Neural progenitor cell (in vitro differentiated cells): ENCODE data around the gene DDX51. TPM values are rescaled to one million over a fixed set of nuclear protein-coding genes. Genes with fewer than 3 reads are reported as not detected.

Experiments
- DNase-seq: peaks from one replicate; pipeline ENCODE4 v3.0.0-alpha.2; 2016; ENCODE audit warnings: low spot score
- H2AFZ ChIP-seq: fragments of 200-600 bp; sonication (generic); replicated peaks from 2 replicates; pipeline ENCODE4 v1.6.1; 2016; ENCODE audit warnings: antibody characterized with exemption
- H3F3A ChIP-seq: fragments of 200-600 bp; sonication (generic); 2 replicates; pipeline ENCODE4 v1.6.1; 2016; ENCODE audit warnings: antibody characterized with exemption, low read depth
- H3K27ac ChIP-seq: fragments of 200-600 bp; sonication (generic); 2 replicates; pipeline ENCODE4 v1.5.1; 2016; ENCODE audit warnings: mild to moderate bottlenecking
- H3K27me3 ChIP-seq: fragments of 200-600 bp; sonication (generic); 2 replicates; pipeline ENCODE4 v1.6.1; 2016; ENCODE audit warnings: mild to moderate bottlenecking, moderate library complexity
- H3K36me3 ChIP-seq: fragments of 200-600 bp; sonication (generic); 2 replicates; pipeline ENCODE4 v1.5.1; 2016
- H3K4me1 ChIP-seq: fragments of 200-600 bp; sonication (generic); 2 replicates; pipeline ENCODE4 v1.6.1; 2016; ENCODE audit warnings: mixed run types
- H3K4me2 ChIP-seq: fragments of 200-600 bp; sonication (generic); 2 replicates; pipeline ENCODE4 v1.6.1; 2016
- H3K4me3 ChIP-seq: fragments of 200-600 bp; sonication (generic); 2 replicates; pipeline ENCODE4 v1.5.1; 2016
- H3K79me2 ChIP-seq: fragments of 200-600 bp; sonication (generic); 2 replicates; pipeline ENCODE4 v1.6.1; 2016; ENCODE audit warnings: low read depth
- H3K9ac ChIP-seq: fragments of 200-600 bp; sonication (generic); 2 replicates; pipeline ENCODE4 v1.6.1; 2016
- H3K9me3 ChIP-seq: fragments of 200-600 bp; sonication (generic); 2 replicates; pipeline ENCODE4 v1.5.1; 2016; ENCODE audit warnings: low read depth
- H4K20me1 ChIP-seq: fragments of 200-600 bp; sonication (generic); 2 replicates; pipeline ENCODE4 v1.6.1; 2016; ENCODE audit warnings: low read depth
- H3K27ac Mint-ChIP-seq: 3 replicates; pipeline ENCODE4 v1.8.0; 2021; ENCODE audit warnings: mixed read lengths
- H3K27me3 Mint-ChIP-seq: 2 replicates; pipeline ENCODE4 v1.8.0; 2022; ENCODE audit warnings: low read depth, mild to moderate bottlenecking, inconsistent platforms, moderate library complexity, mixed read lengths; ENCODE audit not compliant: insufficient read depth
- H3K36me3 Mint-ChIP-seq: 3 replicates; pipeline ENCODE4 v1.8.0; 2021; ENCODE audit warnings: mixed read lengths
- H3K4me1 Mint-ChIP-seq: 3 replicates; pipeline ENCODE4 v1.8.0; 2021; ENCODE audit warnings: mixed read lengths
- H3K4me3 Mint-ChIP-seq: 3 replicates; pipeline ENCODE4 v1.8.0; 2021; ENCODE audit warnings: mild to moderate bottlenecking, moderate library complexity, mixed read lengths
- H3K9me3 Mint-ChIP-seq: 3 replicates; pipeline ENCODE4 v1.8.0; 2020; ENCODE audit warnings: mixed read lengths
- CTCF ChIP-seq: fragments of 200-600 bp; sonication (generic); IDR thresholded peaks from 2 replicates; pipeline ENCODE4 v1.5.1; 2017; ENCODE audit warnings: antibody characterized with exemption, mild to moderate bottlenecking
- EZH2 ChIP-seq: fragments of 200-600 bp; sonication (generic); IDR thresholded peaks from 2 replicates; pipeline ENCODE4 v1.6.1; 2017; ENCODE audit warnings: antibody characterized with exemption, mild to moderate bottlenecking, moderate library complexity
- EZH2phosphoT487 ChIP-seq: fragments of 200-600 bp; sonication (generic); IDR thresholded peaks from 2 replicates; pipeline ENCODE4 v1.6.1; 2017; ENCODE audit warnings: antibody characterized with exemption
- total RNA-seq: library from RNA; depleted of rRNA; stranded (reverse); fragments of >200 nt; gene quantifications from 2 replicates; pipeline ENCODE4 v1.2.3, GENCODE V29; 2015; ENCODE audit warnings: low replicate concordance

DDX51 gene
- total RNA-seq, 1 donor from 2014 or later, result 8.5 TPM

DNA sequence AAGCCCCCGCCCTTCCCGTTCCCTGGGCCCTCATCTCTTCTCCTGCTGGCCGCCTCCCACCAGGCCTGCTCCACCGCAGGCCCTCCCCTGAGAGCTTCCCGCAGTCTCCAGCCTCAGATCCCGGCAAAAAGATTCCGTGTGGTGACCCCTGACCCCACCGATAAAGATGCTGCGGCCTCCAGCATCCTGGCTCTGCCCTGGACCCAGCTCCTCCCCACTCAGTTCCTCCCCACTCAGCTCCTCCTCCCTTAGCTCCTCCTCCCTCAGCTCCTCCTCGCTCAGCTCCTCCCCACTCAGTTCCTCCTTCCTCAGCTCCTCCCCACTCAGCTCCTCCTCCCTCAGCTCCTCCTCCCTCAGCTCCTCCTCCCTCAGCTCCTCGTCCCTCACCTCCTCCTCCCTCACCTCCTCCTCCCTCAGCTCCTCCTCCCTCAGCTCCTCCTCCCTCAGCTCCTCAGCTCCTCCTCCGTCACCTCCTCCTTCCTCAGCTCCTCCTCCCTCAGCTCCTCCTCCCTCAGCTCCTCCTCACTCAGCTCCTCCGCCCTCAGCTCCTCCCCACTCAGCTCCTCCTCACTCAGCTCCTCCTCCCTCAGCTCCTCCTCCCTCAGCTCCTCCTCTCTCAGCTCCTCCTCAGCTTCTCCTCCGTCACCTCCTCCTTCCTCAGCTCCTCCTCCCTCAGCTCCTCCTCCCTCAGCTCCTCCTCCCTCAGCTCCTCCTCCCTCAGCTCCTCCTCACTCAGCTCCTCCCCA lies 17.1 kb upstream of the DDX51 start:
- peaks cover 1% of the 10 kb centered on the region for H3K9me3 Mint-ChIP-seq
- H3K4me1 ChIP-seq, result no peaks in the 10 kb centered on the region
- peaks cover 31% of the 10 kb centered on the region for H3K27me3 ChIP-seq
- no peak overlapping the region for H3K27ac ChIP-seq
- no peak for TF ChIP-seq EZH2phosphoT487
- TF ChIP-seq EZH2, result no peak
- TF ChIP-seq CTCF, result no peak
- H3K9me3 ChIP-seq, result no peaks in the 10 kb centered on the region
- H3K9ac ChIP-seq, result no peak overlapping the region
- peaks cover 27% of the 10 kb centered on the region for H3F3A ChIP-seq
- H3K4me2 ChIP-seq, result no peak overlapping the region
- no peaks in the 10 kb centered on the region for H3K4me1 Mint-ChIP-seq
- no peaks in the 10 kb centered on the region for H3K36me3 Mint-ChIP-seq
- H3K27ac Mint-ChIP-seq, result no peak overlapping the region
- H4K20me1 ChIP-seq, result peaks cover 4% of the 10 kb centered on the region
- no peaks in the 10 kb centered on the region for H3K79me2 ChIP-seq
- no peak overlapping the region for H3K4me3 Mint-ChIP-seq
- DNase-seq, result no peak
- no peaks in the 10 kb centered on the region for H3K36me3 ChIP-seq
- no peak overlapping the region for H2AFZ ChIP-seq
- H3K4me3 ChIP-seq, result no peak overlapping the region
- H3K27me3 Mint-ChIP-seq, result peaks cover 10% of the 10 kb centered on the region

- TF ChIP-seq EZH2phosphoT487, result no peak
- TF ChIP-seq CTCF, result no peak
- TF ChIP-seq EZH2, result no peak
- Mint-ChIP-seq H3K4me1 (no peaks in the 10 kb centered on the region), H3K27me3 (peaks cover 8% of the 10 kb centered on the region), H3K36me3 (no peaks in the 10 kb centered on the region), H3K9me3 (peaks cover 1% of the 10 kb centered on the region), H3K4me3 (no peak overlapping the region), H3K27ac (no peak overlapping the region)
- Histone ChIP-seq H3K4me1 (no peaks in the 10 kb centered on the region), H3K36me3 (no peaks in the 10 kb centered on the region), H3F3A (peaks cover 29% of the 10 kb centered on the region), H3K79me2 (no peaks in the 10 kb centered on the region), H3K4me2 (no peak overlapping the region), H2AFZ (no peak overlapping the region), H3K4me3 (no peak overlapping the region), H3K27ac (no peak overlapping the region), H3K27me3 (peaks cover 31% of the 10 kb centered on the region), H4K20me1 (peaks cover 4% of the 10 kb centered on the region), H3K9ac (no peak overlapping the region), H3K9me3 (no peaks in the 10 kb centered on the region)
- no peak for DNase-seq
These were observed 16.5 kb upstream of the DDX51 start for GRCh38 chr12:132160601-132161035.

DNA sequence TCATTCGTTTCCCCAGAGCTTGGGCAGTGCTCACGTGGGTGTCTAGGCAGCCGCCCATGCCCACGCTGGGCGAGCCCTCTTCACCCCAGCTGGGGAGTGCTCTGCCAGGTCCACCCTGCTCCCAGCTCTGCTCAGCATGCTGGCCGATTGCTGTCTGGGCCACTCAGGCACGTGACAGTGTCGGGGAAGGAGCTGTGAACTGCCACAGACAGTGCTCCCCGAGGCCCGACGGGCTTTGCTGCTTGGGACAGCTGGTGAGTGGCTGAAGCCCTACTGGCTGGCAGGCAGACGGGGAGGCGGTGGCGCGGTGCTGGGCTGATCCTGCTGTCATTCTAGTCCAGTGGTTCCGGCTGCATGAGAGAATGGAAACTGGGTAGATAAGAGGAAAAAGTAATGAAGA lies 15.9 kb upstream of the DDX51 start:
- H3K27ac ChIP-seq, result no peak overlapping the region
- H3K4me1 ChIP-seq, result no peaks in the 10 kb centered on the region
- H3K36me3 Mint-ChIP-seq, result no peaks in the 10 kb centered on the region
- H4K20me1 ChIP-seq, result peaks cover 4% of the 10 kb centered on the region
- peaks cover 1% of the 10 kb centered on the region for H3K9me3 Mint-ChIP-seq
- H3K27ac Mint-ChIP-seq, result no peak overlapping the region
- peaks cover 8% of the 10 kb centered on the region for H3K27me3 Mint-ChIP-seq
- no peak overlapping the region for H3K4me3 Mint-ChIP-seq
- no peaks in the 10 kb centered on the region for H3K79me2 ChIP-seq
- no peaks in the 10 kb centered on the region for H3K4me1 Mint-ChIP-seq
- peaks cover 29% of the 10 kb centered on the region for H3F3A ChIP-seq
- no peak overlapping the region for H2AFZ ChIP-seq
- peaks cover 31% of the 10 kb centered on the region for H3K27me3 ChIP-seq
- H3K9ac ChIP-seq, result no peak overlapping the region
- H3K9me3 ChIP-seq, result no peaks in the 10 kb centered on the region
- no peak overlapping the region for H3K4me3 ChIP-seq
- no peak overlapping the region for H3K4me2 ChIP-seq
- H3K36me3 ChIP-seq, result no peaks in the 10 kb centered on the region
- DNase-seq, result no peak
- TF ChIP-seq EZH2phosphoT487, result no peak
- no peak for TF ChIP-seq EZH2
- no peak for TF ChIP-seq CTCF
